T follicular helper cell (primary cell): Measurements from ENCODE around the gene NPM1.
"Not testable (repeated sequence)": the region's sequence is repeated elsewhere in the genome, so short reads cannot be mapped to it uniquely, and the experiment has no call there.

ENCODE experiments used
- DNase-seq: peaks from one replicate; pipeline ENCODE4 v3.0.0-alpha.2; 2020; ENCODE audit warnings: low read depth

Gene NPM1

GRCh38 chr5:171413153-171413910 is 25.7 kb downstream of the NPM1 start:
- DNase-seq = no peak

- not testable (repeated sequence) for DNase-seq
Measured at GRCh38 chr5:171413993-171414392, 26.3 kb downstream of the NPM1 start.

GRCh38 chr5:171415115-171415730 is 27.6 kb downstream of the NPM1 start:
- DNase-seq = no peak

- DNase-seq = no peak
Measured at GRCh38 chr5:171416160-171417049, 28.8 kb downstream of the NPM1 start.

- DNase-seq = peak; percentile 20
Measured at GRCh38 chr5:171418316-171418981, 30.8 kb downstream of the NPM1 start.

- DNase-seq = no peak
Measured at GRCh38 chr5:171418982-171419687, 31.5 kb downstream of the NPM1 start, which contains the start of gene FGF18. Gene FGF18, plus strand, starts transcription at chr5:171419647. Its CDS starts 553 bp downstream, at chr5:171420200.

- DNase-seq = no peak
Measured at GRCh38 chr5:171419688-171420430, 32.2 kb downstream of the NPM1 start.

GRCh38 chr5:171420431-171421241 is 33.0 kb downstream of the NPM1 start:
- DNase-seq = no peak

- no peak for DNase-seq
Measured at GRCh38 chr5:171421331-171422262, 33.9 kb downstream of the NPM1 start.

GRCh38 chr5:171422495-171422894 is 34.8 kb downstream of the NPM1 start:
- DNase-seq = no peak

- no peak for DNase-seq
Measured at GRCh38 chr5:171422902-171423663, 35.4 kb downstream of the NPM1 start.

- no peak for DNase-seq
Measured at GRCh38 chr5:171424726-171425125, 37.1 kb downstream of the NPM1 start.

GRCh38 chr5:171425596-171426244 is 38.1 kb downstream of the NPM1 start:
- no peak for DNase-seq

- no peak for DNase-seq
Measured at GRCh38 chr5:171426266-171426665, 38.6 kb downstream of the NPM1 start.

GRCh38 chr5:171426680-171427079 is 39.0 kb downstream of the NPM1 start:
- no peak for DNase-seq

GRCh38 chr5:171427318-171428167 is 39.9 kb downstream of the NPM1 start:
- no peak for DNase-seq
